HFF-Myc (cell line): Measurements from ENCODE around the gene CPSF3.
"Not testable (repeated sequence)": the region's sequence is repeated elsewhere in the genome, so short reads cannot be mapped to it uniquely, and the experiment has no call there.

ENCODE experiments used
- DNase-seq: peaks from one replicate; pipeline ENCODE4 v3.0.0-alpha.2; 2011; ENCODE audit warnings: low read depth; ENCODE audit errors: extremely low read depth
- H3K4me3 ChIP-seq: replicated peaks from 2 replicates; pipeline ENCODE4 v1.5.1; 2011; ENCODE audit warnings: low read depth, mild to moderate bottlenecking, control low read depth, low read length
- TF ChIP-seq, protein P1 (sequence below): IDR thresholded peaks from 2 replicates; pipeline ENCODE4 v1.5.1; 2012; ENCODE audit warnings: mild to moderate bottlenecking, low read depth, low read length, control low read depth; ENCODE audit errors: missing control alignments

Gene CPSF3

DNA sequence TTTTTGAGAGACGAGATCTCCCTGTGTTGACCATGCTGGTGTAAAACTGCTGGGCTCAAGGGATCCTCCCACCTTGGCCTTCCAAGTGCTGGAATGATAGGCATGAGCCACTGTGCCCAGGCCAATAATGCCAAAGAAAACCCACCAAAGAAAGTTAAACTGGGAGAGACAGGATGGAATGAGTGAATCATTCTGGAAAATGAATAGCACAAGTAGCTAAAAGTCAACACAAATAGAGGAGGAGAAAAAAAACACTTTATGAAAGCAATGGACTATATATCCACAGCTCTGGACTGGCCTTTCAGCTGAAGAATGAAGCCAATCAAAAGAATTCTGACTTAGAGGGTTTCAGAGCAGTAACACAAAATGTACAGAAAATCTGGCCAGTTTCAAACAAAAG is 74.8 kb downstream of the CPSF3 start:
- H3K4me3 ChIP-seq, result no peak overlapping the region
- TF ChIP-seq, protein P1, sequence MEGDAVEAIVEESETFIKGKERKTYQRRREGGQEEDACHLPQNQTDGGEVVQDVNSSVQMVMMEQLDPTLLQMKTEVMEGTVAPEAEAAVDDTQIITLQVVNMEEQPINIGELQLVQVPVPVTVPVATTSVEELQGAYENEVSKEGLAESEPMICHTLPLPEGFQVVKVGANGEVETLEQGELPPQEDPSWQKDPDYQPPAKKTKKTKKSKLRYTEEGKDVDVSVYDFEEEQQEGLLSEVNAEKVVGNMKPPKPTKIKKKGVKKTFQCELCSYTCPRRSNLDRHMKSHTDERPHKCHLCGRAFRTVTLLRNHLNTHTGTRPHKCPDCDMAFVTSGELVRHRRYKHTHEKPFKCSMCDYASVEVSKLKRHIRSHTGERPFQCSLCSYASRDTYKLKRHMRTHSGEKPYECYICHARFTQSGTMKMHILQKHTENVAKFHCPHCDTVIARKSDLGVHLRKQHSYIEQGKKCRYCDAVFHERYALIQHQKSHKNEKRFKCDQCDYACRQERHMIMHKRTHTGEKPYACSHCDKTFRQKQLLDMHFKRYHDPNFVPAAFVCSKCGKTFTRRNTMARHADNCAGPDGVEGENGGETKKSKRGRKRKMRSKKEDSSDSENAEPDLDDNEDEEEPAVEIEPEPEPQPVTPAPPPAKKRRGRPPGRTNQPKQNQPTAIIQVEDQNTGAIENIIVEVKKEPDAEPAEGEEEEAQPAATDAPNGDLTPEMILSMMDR, result no peak

DNA sequence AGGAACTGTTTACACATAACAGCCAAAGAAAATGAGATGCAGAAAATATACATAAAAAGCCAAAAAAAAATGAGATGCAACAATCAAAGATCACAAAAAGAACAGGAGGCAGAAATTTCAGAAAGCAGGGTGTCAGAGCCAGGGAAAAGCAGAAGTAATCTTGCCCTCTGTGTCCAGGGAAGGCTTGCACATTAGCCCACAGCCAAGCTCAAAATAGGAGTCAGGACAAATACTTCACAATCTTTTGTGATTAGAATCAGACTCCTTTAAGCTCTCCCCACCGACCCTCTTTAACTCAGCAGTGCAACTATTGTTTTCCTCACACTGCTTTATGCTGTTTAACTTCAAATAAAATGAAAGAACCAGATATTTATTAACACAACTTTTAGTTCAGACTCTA is 85.5 kb downstream of the CPSF3 start:
- DNase-seq, result no peak
- TF ChIP-seq, protein P1, result no peak
- no peak overlapping the region for H3K4me3 ChIP-seq

More for the DNA sequence above, 74.8 kb downstream of the CPSF3 start:
- DNase-seq, result no peak

DNA sequence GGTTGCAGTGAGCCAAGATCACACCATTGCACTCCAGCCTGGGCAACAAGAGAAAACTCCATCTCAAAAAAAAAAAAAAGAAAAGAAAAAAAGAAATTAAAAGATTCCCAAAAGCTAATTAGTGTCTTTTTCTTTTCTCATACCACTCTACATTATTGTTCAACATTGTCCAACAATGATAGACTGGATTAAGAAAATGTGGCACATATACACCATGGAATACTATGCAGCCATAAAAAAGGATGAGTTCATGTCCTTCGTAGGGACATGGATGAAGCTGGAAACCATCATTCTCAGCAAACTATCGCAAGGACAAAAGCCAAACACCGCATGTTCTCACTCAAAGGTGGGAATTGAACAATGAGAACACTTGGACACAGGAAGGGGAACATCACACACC is 90.5 kb downstream of the CPSF3 start:
- not testable (repeated sequence) for H3K4me3 ChIP-seq, DNase-seq

DNA sequence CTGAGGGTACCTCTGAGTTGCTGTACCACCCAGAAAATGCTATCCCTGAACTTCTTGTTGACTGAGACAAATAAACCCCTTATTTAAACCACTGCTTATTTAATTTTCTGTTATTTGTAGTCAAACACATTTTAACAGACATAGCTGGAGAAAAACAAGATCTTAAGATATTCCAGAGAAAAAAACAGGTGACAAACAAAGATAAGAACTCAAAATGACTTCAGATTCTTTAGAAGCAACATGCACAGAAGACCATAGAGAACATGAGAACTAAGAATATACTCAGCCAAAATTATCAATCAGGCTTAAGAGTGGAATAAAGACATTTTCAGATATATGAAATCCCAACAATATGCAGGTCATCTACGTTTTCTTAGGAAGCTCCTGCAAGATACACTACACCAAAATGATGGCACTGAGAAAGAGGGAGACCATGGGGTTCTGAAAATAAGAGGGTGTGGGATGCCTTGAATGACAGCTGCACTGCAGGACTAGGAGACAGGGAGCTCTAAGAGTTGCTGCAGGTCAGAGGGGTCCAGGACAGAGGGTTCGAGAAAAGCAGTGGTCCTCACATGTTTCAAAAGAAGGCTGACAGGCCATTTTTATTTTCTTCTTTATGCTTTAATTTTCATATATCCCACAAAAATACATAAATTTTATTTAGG is 93.8 kb downstream of the CPSF3 start:
- DNase-seq, result no peak
- H3K4me3 ChIP-seq, result no peak overlapping the region
- TF ChIP-seq, protein P1, result no peak

DNA sequence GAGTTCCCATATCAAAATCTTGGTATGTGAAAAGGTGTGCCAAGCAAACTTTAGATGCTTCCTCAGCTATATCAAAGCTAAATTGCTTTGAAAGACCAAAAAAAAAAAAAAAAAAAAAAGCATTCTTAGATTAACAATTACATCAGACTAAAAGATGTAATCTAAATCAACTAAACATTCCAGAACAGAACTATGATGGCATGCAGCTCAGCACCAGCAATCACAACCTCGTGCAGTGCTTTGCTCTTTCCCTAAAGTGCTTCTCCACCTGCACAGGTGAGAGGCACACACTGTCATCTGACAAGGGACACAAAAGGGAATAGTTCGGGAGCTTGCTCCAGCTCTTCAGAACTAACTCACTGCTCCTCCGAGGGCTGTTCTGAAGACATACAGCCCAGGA is 94.7 kb downstream of the CPSF3 start:
- TF ChIP-seq, protein P1, result no peak
- DNase-seq, result no peak
- no peak overlapping the region for H3K4me3 ChIP-seq

DNA sequence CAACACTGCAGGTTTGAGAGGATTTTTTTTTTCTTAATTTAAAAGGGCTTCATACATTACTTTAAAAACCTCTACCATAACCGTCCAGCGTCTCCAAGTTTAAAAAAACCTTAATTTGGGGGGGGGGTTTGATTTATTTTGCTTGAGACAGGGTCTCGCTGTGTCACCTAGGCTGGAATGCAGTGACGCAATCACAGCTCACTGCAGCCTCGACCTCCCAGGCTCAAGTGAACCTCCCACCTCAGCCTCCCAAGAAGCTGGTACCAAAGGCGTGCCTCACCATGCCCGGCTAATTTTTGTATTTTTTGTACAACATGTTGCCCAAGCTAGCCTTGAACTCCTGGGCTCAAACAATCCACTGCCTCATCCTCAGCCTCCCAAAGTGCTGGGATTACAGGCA is 95.3 kb downstream of the CPSF3 start:
- H3K4me3 ChIP-seq, result no peak overlapping the region
- no peak for DNase-seq
- TF ChIP-seq, protein P1, result no peak

DNA sequence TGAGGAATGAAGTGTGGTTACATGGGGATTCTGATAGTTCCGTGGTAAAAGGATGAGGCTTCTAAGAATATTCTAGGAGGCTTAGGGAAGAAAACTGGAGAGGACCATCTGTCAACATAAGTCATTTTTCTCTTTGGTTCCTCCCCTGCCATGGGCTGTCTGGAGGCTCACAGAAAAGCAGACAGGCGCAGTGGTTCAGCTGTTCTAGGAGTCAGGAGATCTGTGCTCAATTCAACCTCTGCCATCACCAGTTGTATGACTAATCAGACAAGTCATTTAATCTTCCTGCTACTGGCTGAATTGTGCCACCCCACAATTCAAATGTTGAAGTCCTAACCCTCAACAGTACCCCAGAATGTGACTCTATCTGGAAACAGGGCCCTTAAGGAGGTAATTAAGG is 95.8 kb downstream of the CPSF3 start:
- DNase-seq, result no peak
- TF ChIP-seq, protein P1, result no peak
- no peak overlapping the region for H3K4me3 ChIP-seq
